ENCODE results near the gene TOP1. TPM values are rescaled to one million over a fixed set of nuclear protein-coding genes. Genes with fewer than 3 reads are reported as not detected.

TOP1 gene
- total RNA-seq, 4 donors from 2014 or later: 9.4 to 13.6 (median 12.2) TPM

DNA sequence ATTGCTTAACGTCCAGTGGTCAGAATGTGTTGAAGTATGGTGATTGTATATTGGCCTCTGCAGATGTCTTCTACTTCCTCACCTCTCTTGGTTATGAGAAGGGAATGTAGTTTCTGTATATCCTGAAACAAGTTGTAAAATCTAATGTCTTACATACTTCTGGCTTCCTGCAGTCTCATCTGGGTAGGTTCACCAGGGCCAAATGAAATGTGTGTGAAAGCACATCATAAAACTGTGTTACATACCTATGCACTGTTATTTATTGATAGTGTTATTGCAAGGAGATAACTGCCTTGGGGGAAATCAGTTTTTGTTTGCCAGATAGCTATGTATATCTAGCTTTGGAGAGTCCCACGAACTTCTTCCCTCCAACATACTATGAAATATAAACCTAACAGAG lies 73.0 kb downstream of the TOP1 start:
- Histone ChIP-seq H3K4me1 (no peaks in the 10 kb centered on the region), H3K9me3 (no peaks in the 10 kb centered on the region), H3K27ac (no peak overlapping the region), H3K4me3 (no peak overlapping the region), H3K36me3 (peaks cover 0 to 75% of the 10 kb centered on the region in 2 donors), H3K27me3 (no peaks in the 10 kb centered on the region)
- in situ Hi-C loops (cut with MboI; ENCODE audit: low sequenced_read_pairs in 4 of 4) (no loop called here), intact Hi-C loops (cut with DNase I; ENCODE audit: low total_unique reads) (no loop called here)
- DNase-seq (no peak), ATAC-seq (no peak)
- TF ChIP-seq POLR2A (IDR thresholded peaks at IDR 0.05): no peak
- TF ChIP-seq, protein P1, sequence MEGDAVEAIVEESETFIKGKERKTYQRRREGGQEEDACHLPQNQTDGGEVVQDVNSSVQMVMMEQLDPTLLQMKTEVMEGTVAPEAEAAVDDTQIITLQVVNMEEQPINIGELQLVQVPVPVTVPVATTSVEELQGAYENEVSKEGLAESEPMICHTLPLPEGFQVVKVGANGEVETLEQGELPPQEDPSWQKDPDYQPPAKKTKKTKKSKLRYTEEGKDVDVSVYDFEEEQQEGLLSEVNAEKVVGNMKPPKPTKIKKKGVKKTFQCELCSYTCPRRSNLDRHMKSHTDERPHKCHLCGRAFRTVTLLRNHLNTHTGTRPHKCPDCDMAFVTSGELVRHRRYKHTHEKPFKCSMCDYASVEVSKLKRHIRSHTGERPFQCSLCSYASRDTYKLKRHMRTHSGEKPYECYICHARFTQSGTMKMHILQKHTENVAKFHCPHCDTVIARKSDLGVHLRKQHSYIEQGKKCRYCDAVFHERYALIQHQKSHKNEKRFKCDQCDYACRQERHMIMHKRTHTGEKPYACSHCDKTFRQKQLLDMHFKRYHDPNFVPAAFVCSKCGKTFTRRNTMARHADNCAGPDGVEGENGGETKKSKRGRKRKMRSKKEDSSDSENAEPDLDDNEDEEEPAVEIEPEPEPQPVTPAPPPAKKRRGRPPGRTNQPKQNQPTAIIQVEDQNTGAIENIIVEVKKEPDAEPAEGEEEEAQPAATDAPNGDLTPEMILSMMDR (IDR thresholded peaks at IDR 0.05 in 4 of 5, conservative IDR thresholded peaks at IDR 0.05 in 1 of 5): no peak

DNA sequence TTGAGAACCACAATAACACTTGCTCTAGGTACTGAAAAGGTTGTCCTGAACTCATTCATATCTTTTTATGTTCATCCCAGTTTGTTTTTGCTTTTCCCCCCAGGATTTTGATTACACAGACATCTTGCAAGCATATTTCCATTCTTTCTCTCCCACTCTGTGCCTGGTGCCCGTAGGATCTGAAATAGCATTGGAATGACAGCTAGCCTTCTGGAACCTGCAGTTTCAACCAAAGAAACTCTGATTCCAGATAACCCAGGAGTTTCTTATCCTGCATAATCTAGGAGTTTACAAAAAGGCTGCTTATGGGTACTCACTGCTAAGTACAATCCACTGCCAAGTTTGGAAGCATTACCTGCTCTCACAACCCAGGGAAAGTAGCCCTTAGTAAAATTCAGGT lies 79.9 kb downstream of the TOP1 start:
- ATAC-seq (no peak), DNase-seq (no peak)
- Histone ChIP-seq H3K27ac (no peak overlapping the region), H3K4me3 (no peak overlapping the region), H3K36me3 (peaks cover 0 to 46% of the 10 kb centered on the region in 2 donors), H3K27me3 (no peaks in the 10 kb centered on the region), H3K9me3 (no peaks in the 10 kb centered on the region), H3K4me1 (no peaks in the 10 kb centered on the region)
- TF ChIP-seq, protein P1 (IDR thresholded peaks at IDR 0.05 in 4 of 5, conservative IDR thresholded peaks at IDR 0.05 in 1 of 5): no peak
- no peak for TF ChIP-seq POLR2A (IDR thresholded peaks at IDR 0.05)
- in situ Hi-C loops (cut with MboI; ENCODE audit: low sequenced_read_pairs in 4 of 4): no loop called here
- intact Hi-C loops (cut with DNase I; ENCODE audit: low total_unique reads): no loop called here

DNA sequence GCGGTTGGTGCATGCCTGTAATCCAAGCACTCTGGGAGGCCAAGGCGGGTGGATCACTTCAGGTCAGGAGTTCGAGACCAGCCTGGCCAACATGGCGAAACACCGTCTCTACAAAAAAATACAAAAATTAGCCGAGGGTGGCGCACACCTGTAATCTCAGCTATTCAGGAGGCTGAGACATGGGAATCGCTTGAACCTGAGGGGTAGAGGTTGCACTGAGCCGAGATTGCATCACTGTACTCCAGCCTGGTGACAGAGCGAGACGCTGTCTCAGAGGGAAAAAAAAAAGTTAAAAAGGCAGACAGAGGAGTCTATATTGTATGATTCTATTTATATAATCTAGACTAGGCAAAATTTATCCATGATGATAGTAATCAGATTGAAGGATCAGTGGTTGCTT lies 81.4 kb downstream of the TOP1 start:
- no peaks in the 10 kb centered on the region for H3K4me1 ChIP-seq
- no peaks in the 10 kb centered on the region for H3K27me3 ChIP-seq
- in situ Hi-C loops (cut with MboI; ENCODE audit: low sequenced_read_pairs in 4 of 4) (no loop called here), intact Hi-C loops (cut with DNase I; ENCODE audit: low total_unique reads) (no loop called here)
- H3K36me3 ChIP-seq: peaks cover 9 to 51% of the 10 kb centered on the region in 2 donors
- DNase-seq (no peak), ATAC-seq (no peak)
- H3K9me3 ChIP-seq: no peaks in the 10 kb centered on the region
- H3K4me3 ChIP-seq: no peak overlapping the region
- H3K27ac ChIP-seq: no peak overlapping the region
- no peak for TF ChIP-seq POLR2A (IDR thresholded peaks at IDR 0.05)
- TF ChIP-seq, protein P1 (IDR thresholded peaks at IDR 0.05 in 4 of 5, conservative IDR thresholded peaks at IDR 0.05 in 1 of 5): no peak

DNA sequence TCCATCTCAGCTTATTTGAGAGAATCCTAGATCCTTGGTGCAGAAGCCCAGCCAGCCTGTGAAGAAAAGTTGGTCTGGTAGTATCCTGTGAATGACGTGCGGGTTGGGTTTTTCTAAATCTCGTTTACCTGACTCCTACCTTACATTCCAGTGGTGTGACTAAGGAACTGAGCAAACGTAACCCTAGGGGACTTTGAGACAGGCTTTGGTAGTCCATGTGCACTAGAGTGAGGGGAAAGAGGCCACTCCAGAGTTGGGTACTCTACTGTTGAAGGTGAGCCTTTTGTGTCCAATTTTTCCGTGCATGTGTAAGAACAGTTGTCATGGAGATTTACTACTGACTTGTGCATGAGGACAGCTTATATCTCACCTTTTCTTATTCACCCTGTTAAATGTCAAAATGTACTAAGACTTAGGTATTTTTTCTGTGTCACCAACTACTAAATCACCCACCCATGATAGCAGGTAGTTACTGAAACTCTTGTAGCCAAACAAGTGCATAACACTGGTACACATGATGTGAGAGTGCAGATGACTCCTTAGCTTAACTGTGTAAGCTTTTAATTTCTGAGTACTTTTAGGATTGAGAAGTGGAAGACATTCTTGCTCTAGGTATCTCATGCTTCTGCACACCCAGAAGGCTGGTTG lies 82.4 kb downstream of the TOP1 start:
- no peaks in the 10 kb centered on the region for H3K4me1 ChIP-seq
- TF ChIP-seq, protein P1 (IDR thresholded peaks at IDR 0.05 in 4 of 5, conservative IDR thresholded peaks at IDR 0.05 in 1 of 5): no peak
- TF ChIP-seq POLR2A (IDR thresholded peaks at IDR 0.05): no peak
- no peak overlapping the region for H3K4me3 ChIP-seq
- no peak overlapping the region for H3K27ac ChIP-seq
- no peaks in the 10 kb centered on the region for H3K9me3 ChIP-seq
- H3K36me3 ChIP-seq: peaks cover 9 to 62% of the 10 kb centered on the region in 2 donors
- no peak for DNase-seq
- intact Hi-C loops (cut with DNase I; ENCODE audit: low total_unique reads): no loop called here
- in situ Hi-C loops (cut with MboI; ENCODE audit: low sequenced_read_pairs in 4 of 4): no loop called here
- H3K27me3 ChIP-seq: no peaks in the 10 kb centered on the region
- ATAC-seq: no peak

DNA sequence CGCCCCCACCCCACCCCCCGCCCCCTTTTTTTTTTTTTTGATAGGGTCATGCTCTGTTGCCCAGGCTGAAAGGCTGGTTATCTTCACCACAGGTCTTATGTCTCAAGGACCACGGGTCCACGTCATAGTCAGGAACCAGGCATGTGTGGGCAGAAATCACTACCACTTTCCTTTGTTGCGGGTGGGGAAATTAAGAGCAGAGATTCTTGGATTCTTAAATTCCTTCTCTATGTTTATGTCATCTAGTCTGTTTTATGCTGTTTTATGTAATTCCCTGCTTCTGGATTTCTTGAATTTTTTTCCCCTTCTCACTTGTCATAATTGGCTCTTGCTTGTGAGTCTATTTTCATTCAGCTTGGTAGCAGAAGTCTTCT lies 82.9 kb downstream of the TOP1 start:
- no peak for TF ChIP-seq POLR2A (IDR thresholded peaks at IDR 0.05)
- TF ChIP-seq, protein P1 (IDR thresholded peaks at IDR 0.05 in 4 of 5, conservative IDR thresholded peaks at IDR 0.05 in 1 of 5): no peak

More for the DNA sequence above, 82.9 kb downstream of the TOP1 start:
- intact Hi-C loops (cut with DNase I; ENCODE audit: low total_unique reads) (no loop called here), in situ Hi-C loops (cut with MboI; ENCODE audit: low sequenced_read_pairs in 4 of 4) (no loop called here)
- Histone ChIP-seq H3K4me1 (no peaks in the 10 kb centered on the region), H3K9me3 (no peaks in the 10 kb centered on the region), H3K27ac (no peak overlapping the region), H3K4me3 (no peak overlapping the region), H3K36me3 (peaks cover 9 to 67% of the 10 kb centered on the region in 2 donors), H3K27me3 (no peaks in the 10 kb centered on the region)
- DNase-seq (no peak), ATAC-seq (no peak)
